A673 (cell line): ENCODE data around the gene PGD. TPM values are rescaled to one million over a fixed set of nuclear protein-coding genes. Genes with fewer than 3 reads are reported as not detected.

Experiments used
- BruUV-seq: library from RNA; stranded (reverse); fragments of 400-500 nt; replicated peaks from 2 replicates; lab custom pipeline; 2021; lab: Mats Ljungman, UMichigan
- CTCF ChIA-PET: fragments of 300-600 bp; sonication (Branson Sonifier 250); formaldehyde crosslinking; loops from one replicate; lab custom pipeline; 2022; ENCODE audit warnings: antibody characterized with exemption; lab: Charles Lee
- POLR2A ChIA-PET: fragments of 300-600 bp; sonication (Branson Sonifier 250); formaldehyde crosslinking; loops from one replicate; lab custom pipeline; 2022; ENCODE audit warnings: antibody characterized with exemption; ENCODE audit not compliant: low non-redundant PET; lab: Charles Lee
- DNase-seq: peaks from one replicate; pipeline ENCODE4 v3.0.0-alpha.2; 2015; ENCODE audit warnings: low spot score
- H3K27ac ChIP-seq: fragments of 200-600 bp; sonication (generic); 2 replicates; pipeline ENCODE4 v1.5.1; 2016; ENCODE audit warnings: mixed run types, low read depth, mild to moderate bottlenecking, mixed read lengths, antibody characterized with exemption, low read length; ENCODE audit not compliant: poor library complexity, severe bottlenecking
- H3K27me3 ChIP-seq: fragments of 200-600 bp; sonication (generic); replicated peaks from 2 replicates; pipeline ENCODE4 v1.6.1; 2017; ENCODE audit warnings: mixed run types, low read depth, mild to moderate bottlenecking, mixed read lengths, antibody characterized with exemption, low read length; ENCODE audit not compliant: insufficient read depth, poor library complexity
- H3K36me3 ChIP-seq: fragments of 200-600 bp; sonication (generic); 2 replicates; pipeline ENCODE4 v1.6.1; 2016; ENCODE audit warnings: mixed run types, mild to moderate bottlenecking, mixed read lengths, antibody characterized with exemption, low read length; ENCODE audit not compliant: insufficient read depth, poor library complexity, severe bottlenecking
- H3K4me1 ChIP-seq: fragments of 200-600 bp; sonication (generic); 2 replicates; pipeline ENCODE4 v1.6.1; 2017; ENCODE audit warnings: mixed run types, mild to moderate bottlenecking, mixed read lengths, antibody characterized with exemption, low read length; ENCODE audit not compliant: insufficient read depth, poor library complexity, severe bottlenecking
- H3K4me3 ChIP-seq: fragments of 200-600 bp; sonication (generic); 2 replicates; pipeline ENCODE4 v1.5.1; 2016; ENCODE audit warnings: low read depth, mixed run types, mild to moderate bottlenecking, mixed read lengths, low read length; ENCODE audit not compliant: poor library complexity, severe bottlenecking
- H3K9me3 ChIP-seq: fragments of 200-600 bp; sonication (generic); 2 replicates; pipeline ENCODE4 v1.6.1; 2016; ENCODE audit warnings: mixed run types, low read depth, mild to moderate bottlenecking, mixed read lengths, antibody characterized with exemption, low read length; ENCODE audit not compliant: poor library complexity, severe bottlenecking
- EZH2 ChIP-seq: fragments of 200-600 bp; sonication (generic); IDR thresholded peaks from 2 replicates; pipeline ENCODE4 v1.6.1; 2017; ENCODE audit warnings: borderline replicate concordance, low read depth, mild to moderate bottlenecking, mixed read lengths, antibody characterized with exemption, low read length; ENCODE audit not compliant: poor library complexity, severe bottlenecking
- intact Hi-C: fragments of 100-400 bp; cut with micrococcal nuclease; formaldehyde crosslinking; loops from one replicate; pipeline ENCODE4 v1.10.0; 2022; ENCODE audit not compliant: unreplicated experiment
- total RNA-seq: library from RNA; stranded (reverse); gene quantifications from 2 replicates; pipeline ENCODE4 v1.2.3, GENCODE V29; 2021
- TF ChIP-seq, protein P1 (sequence below): fragments of 300-800, 200-600 bp; sonication (generic); conservative IDR thresholded peaks from 2 replicates; pipeline ENCODE4 v1.5.1; 2017; ENCODE audit warnings: low read depth, mild to moderate bottlenecking, antibody characterized with exemption, low read length, moderate library complexity, mixed read lengths

The PGD gene
- total RNA-seq, 1 experiment from 2014 or later = 451 TPM

DNA sequence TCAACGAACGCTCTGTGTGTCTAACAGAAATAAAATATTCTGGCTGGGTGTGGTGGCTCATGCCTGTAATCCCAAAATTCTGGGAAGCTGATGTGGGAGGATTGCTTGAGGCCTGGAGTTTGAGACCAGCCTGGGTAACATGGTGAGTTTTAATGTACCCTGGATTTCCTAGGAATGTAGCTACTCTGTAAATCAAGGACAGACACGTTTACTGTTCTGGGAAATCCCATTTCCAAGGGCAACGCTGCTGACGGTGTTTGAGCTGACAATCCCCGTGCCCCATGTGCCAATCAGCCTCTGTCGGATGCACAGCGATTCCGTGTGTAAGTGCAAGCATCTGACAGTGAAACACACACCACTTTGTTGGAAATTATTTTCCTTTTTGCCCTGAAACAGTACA lies 59.0 kb downstream of the PGD start:
- no TSS peak for BruUV-seq
- Histone ChIP-seq H3K36me3 (peaks cover 15% of the 10 kb centered on the region), H3K4me3 (no peak overlapping the region), H3K27ac (peak overlapping the region; percentile 25), H3K4me1 (peaks cover 19% of the 10 kb centered on the region), H3K27me3 (no peaks in the 10 kb centered on the region), H3K9me3 (no peaks in the 10 kb centered on the region)
- TF ChIP-seq EZH2 = no peak
- TF ChIP-seq, protein P1, sequence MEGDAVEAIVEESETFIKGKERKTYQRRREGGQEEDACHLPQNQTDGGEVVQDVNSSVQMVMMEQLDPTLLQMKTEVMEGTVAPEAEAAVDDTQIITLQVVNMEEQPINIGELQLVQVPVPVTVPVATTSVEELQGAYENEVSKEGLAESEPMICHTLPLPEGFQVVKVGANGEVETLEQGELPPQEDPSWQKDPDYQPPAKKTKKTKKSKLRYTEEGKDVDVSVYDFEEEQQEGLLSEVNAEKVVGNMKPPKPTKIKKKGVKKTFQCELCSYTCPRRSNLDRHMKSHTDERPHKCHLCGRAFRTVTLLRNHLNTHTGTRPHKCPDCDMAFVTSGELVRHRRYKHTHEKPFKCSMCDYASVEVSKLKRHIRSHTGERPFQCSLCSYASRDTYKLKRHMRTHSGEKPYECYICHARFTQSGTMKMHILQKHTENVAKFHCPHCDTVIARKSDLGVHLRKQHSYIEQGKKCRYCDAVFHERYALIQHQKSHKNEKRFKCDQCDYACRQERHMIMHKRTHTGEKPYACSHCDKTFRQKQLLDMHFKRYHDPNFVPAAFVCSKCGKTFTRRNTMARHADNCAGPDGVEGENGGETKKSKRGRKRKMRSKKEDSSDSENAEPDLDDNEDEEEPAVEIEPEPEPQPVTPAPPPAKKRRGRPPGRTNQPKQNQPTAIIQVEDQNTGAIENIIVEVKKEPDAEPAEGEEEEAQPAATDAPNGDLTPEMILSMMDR = no peak
- no peak for DNase-seq
- ChIA-PET CTCF (no interaction called here), POLR2A (interaction anchor here (0.6 kb wide), 1 partner anchor 37 kb away, joined by 12 read pairs; no protein-coding TSS in a partner anchor)
- intact Hi-C loops = no loop called here

DNA sequence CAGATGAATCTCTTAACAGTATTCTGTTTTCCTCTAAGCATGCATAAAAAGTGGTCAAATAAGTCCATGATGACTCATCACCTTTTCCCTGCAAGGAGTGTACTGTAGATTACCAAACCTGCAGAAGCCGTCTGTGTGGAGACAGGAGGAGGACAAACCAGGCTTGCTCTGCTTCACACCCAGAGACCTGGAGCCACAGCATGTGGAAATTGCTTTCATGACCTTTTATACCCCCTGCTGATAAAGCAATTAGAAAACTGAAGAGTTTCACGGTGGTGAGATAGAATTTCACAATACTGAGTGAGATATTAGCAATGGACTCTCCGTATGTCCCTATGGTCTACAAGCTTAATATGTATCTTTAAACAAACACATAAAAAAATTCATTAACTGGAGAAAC lies 60.3 kb downstream of the PGD start:
- no peak for TF ChIP-seq EZH2
- TF ChIP-seq, protein P1 = no peak
- H3K36me3 ChIP-seq = peaks cover 21% of the 10 kb centered on the region
- peak overlapping the region; percentile 18 for H3K27ac ChIP-seq
- no TSS peak for BruUV-seq
- ChIA-PET POLR2A (no interaction called here), CTCF (no interaction called here)
- H3K4me1 ChIP-seq = peaks cover 19% of the 10 kb centered on the region
- H3K4me3 ChIP-seq = no peak overlapping the region
- peak; percentile 51 for DNase-seq
- no peaks in the 10 kb centered on the region for H3K9me3 ChIP-seq
- H3K27me3 ChIP-seq = no peaks in the 10 kb centered on the region
- intact Hi-C loops = no loop called here

GRCh38 chr1:10467078-10467477 lies 68.2 kb downstream of the PGD start:
- ChIA-PET POLR2A (no interaction called here), CTCF (no interaction called here)
- Histone ChIP-seq H3K4me3 (no peak overlapping the region), H3K27me3 (no peaks in the 10 kb centered on the region), H3K36me3 (peaks cover 47% of the 10 kb centered on the region), H3K4me1 (peaks cover 4% of the 10 kb centered on the region), H3K9me3 (no peaks in the 10 kb centered on the region), H3K27ac (no peak overlapping the region)
- intact Hi-C loops = no loop called here
- BruUV-seq = no TSS peak
- TF ChIP-seq, protein P1 = no peak
- no peak for TF ChIP-seq EZH2
- no peak for DNase-seq
